ENCODE results near the gene CPNE7. TPM values are rescaled to one million over a fixed set of nuclear protein-coding genes. Genes with fewer than 3 reads are reported as not detected.

The CPNE7 gene
- total and polyA plus RNA-seq, 2 of the 13 experiments (the other 11 are each of a cell fraction or from before 2014, with no cell fraction given): 0.59 TPM; not detected in 1

- TF ChIP-seq ZSCAN5A (CRISPR knock-in tag; IDR thresholded peaks at IDR 0.05; ENCODE audit: borderline replicate concordance): 0 out of 2 replicates have a peak, but pooled peaks have one; percentile 10
- no peak for TF ChIP-seq XBP1 (CRISPR knock-in tag; IDR thresholded peaks at IDR 0.05)
- TF ChIP-seq NR2F6 (IDR thresholded peaks at IDR 0.05): peak; percentile 9
- peak; percentile 26; the same call in 1 of the 2 replicates for TF ChIP-seq NR2F6 (CRISPR knock-in tag; IDR thresholded peaks at IDR 0.05)
- TF ChIP-seq NRL (CRISPR knock-in tag; IDR thresholded peaks at IDR 0.05; ENCODE audit: borderline replicate concordance): no peak; the same call in 1 of the 2 replicates
- TF ChIP-seq HDAC1 (CRISPR knock-in tag; IDR thresholded peaks at IDR 0.05): peak; percentile 36; the same call in 1 of the 2 replicates
- no peak for TF ChIP-seq ZNF33B (CRISPR knock-in tag; IDR thresholded peaks at IDR 0.05)
- 0 out of 2 replicates have a peak, but pooled peaks have one; percentile 47 for TF ChIP-seq HOXD1 (CRISPR knock-in tag; IDR thresholded peaks at IDR 0.05)
- TF ChIP-seq RAD21 (CRISPR knock-in tag; IDR thresholded peaks at IDR 0.05): 0 out of 2 replicates have a peak, but pooled peaks have one; percentile 8
- TF ChIP-seq ISL2 (CRISPR knock-in tag; IDR thresholded peaks at IDR 0.05): peak; percentile 45
- TF ChIP-seq BHLHE40 (IDR thresholded peaks at IDR 0.05; ENCODE audit: low read length): peak; percentile 58
- TF ChIP-seq MLLT10 (CRISPR knock-in tag; IDR thresholded peaks at IDR 0.05): no peak
- TF ChIP-seq SRY (CRISPR knock-in tag; IDR thresholded peaks at IDR 0.05): no peak
- TF ChIP-seq, protein P1, sequence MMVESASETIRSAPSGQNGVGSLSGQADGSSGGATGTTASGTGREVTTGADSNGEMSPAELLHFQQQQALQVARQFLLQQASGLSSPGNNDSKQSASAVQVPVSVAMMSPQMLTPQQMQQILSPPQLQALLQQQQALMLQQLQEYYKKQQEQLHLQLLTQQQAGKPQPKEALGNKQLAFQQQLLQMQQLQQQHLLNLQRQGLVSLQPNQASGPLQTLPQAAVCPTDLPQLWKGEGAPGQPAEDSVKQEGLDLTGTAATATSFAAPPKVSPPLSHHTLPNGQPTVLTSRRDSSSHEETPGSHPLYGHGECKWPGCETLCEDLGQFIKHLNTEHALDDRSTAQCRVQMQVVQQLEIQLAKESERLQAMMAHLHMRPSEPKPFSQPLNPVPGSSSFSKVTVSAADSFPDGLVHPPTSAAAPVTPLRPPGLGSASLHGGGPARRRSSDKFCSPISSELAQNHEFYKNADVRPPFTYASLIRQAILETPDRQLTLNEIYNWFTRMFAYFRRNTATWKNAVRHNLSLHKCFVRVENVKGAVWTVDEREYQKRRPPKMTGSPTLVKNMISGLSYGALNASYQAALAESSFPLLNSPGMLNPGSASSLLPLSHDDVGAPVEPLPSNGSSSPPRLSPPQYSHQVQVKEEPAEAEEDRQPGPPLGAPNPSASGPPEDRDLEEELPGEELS (CRISPR knock-in tag; IDR thresholded peaks at IDR 0.05): peak; percentile 34
- 0 out of 2 replicates have a peak, but pooled peaks have one; percentile 8 for TF ChIP-seq KDM2A (CRISPR knock-in tag; IDR thresholded peaks at IDR 0.05; ENCODE audit: borderline replicate concordance, low read depth)
- TF ChIP-seq NFE2L1 (CRISPR knock-in tag; IDR thresholded peaks at IDR 0.05; ENCODE audit: borderline replicate concordance): 0 out of 2 replicates have a peak, but pooled peaks have one; percentile 14
- peak; percentile 38; the same call in 1 of the 2 replicates for TF ChIP-seq MYC (CRISPR knock-in tag; IDR thresholded peaks at IDR 0.05; ENCODE audit: borderline replicate concordance)
- TF ChIP-seq ZNF256 (CRISPR knock-in tag; conservative IDR thresholded peaks at IDR 0.05): 0 out of 2 replicates have a peak, but pooled peaks have one; percentile 47
- TF ChIP-seq ONECUT2 (CRISPR knock-in tag; IDR thresholded peaks at IDR 0.05): no peak
- 0 out of 2 replicates have a peak, but pooled peaks have one; percentile 12 for TF ChIP-seq RBAK (CRISPR knock-in tag; IDR thresholded peaks at IDR 0.05)
- TF ChIP-seq ZNF263 (CRISPR knock-in tag; IDR thresholded peaks at IDR 0.05): peak; percentile 90
- no peak for TF ChIP-seq ZSCAN21 (CRISPR knock-in tag; IDR thresholded peaks at IDR 0.05; ENCODE audit: borderline replicate concordance)
- peak; percentile 69 for TF ChIP-seq HNF4A (CRISPR knock-in tag; IDR thresholded peaks at IDR 0.05)
- TF ChIP-seq GRHL1 (CRISPR knock-in tag; conservative IDR thresholded peaks at IDR 0.05): no peak
- no peak for TF ChIP-seq POLR2AphosphoS2 (IDR thresholded peaks at IDR 0.05; ENCODE audit: low read depth, low read length)
Observed at GRCh38 chr16:89624777-89625761, 49.5 kb downstream of the CPNE7 start (continued).

Measured in HepG2 (cell line).